Upper lobe of right lung (tissue), 1 donor: ENCODE data around the gene ACAA2. TPM values are rescaled to one million over a fixed set of nuclear protein-coding genes. Genes with fewer than 3 reads are reported as not detected.

Experiments
- ATAC-seq: fragments of 200-7000 bp; cut with Tn5 transposase; one replicate; pipeline ENCODE4 v1.9.1; 2020; ENCODE audit warnings: mild to moderate bottlenecking, moderate library complexity
- DNase-seq: peaks from one replicate; pipeline ENCODE4 v3.0.0-alpha.2; 2020
- H3K27ac ChIP-seq: fragments of 200-600 bp; one replicate; pipeline ENCODE4 v1.8.0; 2022
- H3K27me3 ChIP-seq: fragments of 200-600 bp; one replicate; pipeline ENCODE4 v1.8.0; 2022; ENCODE audit warnings: mild to moderate bottlenecking
- H3K36me3 ChIP-seq: fragments of 200-600 bp; one replicate; pipeline ENCODE4 v1.8.0; 2022
- H3K4me1 ChIP-seq: fragments of 200-600 bp; one replicate; pipeline ENCODE4 v1.8.0; 2022
- H3K4me3 ChIP-seq: fragments of 200-600 bp; one replicate; pipeline ENCODE4 v1.8.0; 2022; ENCODE audit warnings: mild to moderate bottlenecking
- H3K9me3 ChIP-seq: fragments of 200-600 bp; one replicate; pipeline ENCODE4 v1.8.0; 2022
- CTCF ChIP-seq: fragments of 200-600 bp; IDR thresholded peaks from one replicate; pipeline ENCODE4 v1.8.0; 2022; ENCODE audit warnings: antibody characterized with exemption
- intact Hi-C: fragments of 100-400 bp; cut with DNase I; formaldehyde crosslinking; loops from one replicate; pipeline ENCODE4 v1.11.0; 2022
- long read RNA-seq: library from polyadenylated mRNA; unstranded; transcript quantifications from one replicate; pipeline ENCODE4 v2.0.0, GENCODE V29; 2021
- total RNA-seq: library from RNA; stranded (reverse); fragmentation: NEBNext Ultra II Directional; extraction: Animal tissue kit (Norgen Biotek cat#: 25700); gene quantifications from one replicate; pipeline ENCODE4 v1.2.1, GENCODE V29; 2021
- donor health status: DM: no; HTN: yes; CAD: no; lungs with severe emphysema.

Gene ACAA2
- 68.9 TPM for total RNA-seq
- long read RNA-seq, transcript ACAA2-201 (10 exons, 3,350 nt), result major isoform, 61 of 69 reads
- long read RNA-seq, partial matches to known transcripts, result 4 of 69 reads
- long read RNA-seq, other reads (novel, unspliced or antisense), result 3 of 69 reads

GRCh38 chr18:49813319-49814146 lies at the start of gene ACAA2:
Gene ACAA2, minus strand, starts transcription at chr18:49813533. Its CDS starts 49 bp downstream, at chr18:49813484.
- peak within 1 kb of the TSS; percentile 78 for H3K4me3 ChIP-seq
- intact Hi-C loops, result no loop called here
- H3K27me3 ChIP-seq, result no peaks in the 10 kb centered on the region
- peak; percentile 94 for DNase-seq
- H3K4me1 ChIP-seq, result peaks cover 25% of the 10 kb centered on the region
- H3K9me3 ChIP-seq, result no peaks in the 10 kb centered on the region
- H3K36me3 ChIP-seq, result no peaks in the 10 kb centered on the region
- ATAC-seq, result peak; percentile 97
- peak within 1 kb of the TSS; percentile 97 for H3K27ac ChIP-seq
- TF ChIP-seq CTCF, result no peak

- TF ChIP-seq CTCF, result no peak
- intact Hi-C loops, result no loop called here
Observed at GRCh38 chr18:49862656-49863385, 49.5 kb upstream of the ACAA2 start.

GRCh38 chr18:49861659-49862058 lies 48.3 kb upstream of the ACAA2 start:
- no peak overlapping the region for H3K27ac ChIP-seq
- no peaks in the 10 kb centered on the region for H3K36me3 ChIP-seq
- H3K4me3 ChIP-seq, result no peak overlapping the region
- intact Hi-C loops, result no loop called here
- TF ChIP-seq CTCF, result peak; percentile 37
- no peak for ATAC-seq
- H3K4me1 ChIP-seq, result peaks cover 7% of the 10 kb centered on the region
- H3K27me3 ChIP-seq, result no peaks in the 10 kb centered on the region
- DNase-seq, result no peak
- no peaks in the 10 kb centered on the region for H3K9me3 ChIP-seq

More at GRCh38 chr18:49862656-49863385, 49.5 kb upstream of the ACAA2 start:
- Histone ChIP-seq H3K4me1 (peaks cover 7% of the 10 kb centered on the region), H3K36me3 (no peaks in the 10 kb centered on the region), H3K27me3 (no peaks in the 10 kb centered on the region), H3K27ac (no peak overlapping the region), H3K9me3 (no peaks in the 10 kb centered on the region), H3K4me3 (no peak overlapping the region)
- no peak for ATAC-seq
- DNase-seq, result no peak

- TF ChIP-seq CTCF, result no peak
- H3K27ac ChIP-seq, result peak overlapping the region; percentile 67
- no peaks in the 10 kb centered on the region for H3K9me3 ChIP-seq
- H3K36me3 ChIP-seq, result no peaks in the 10 kb centered on the region
- no peak overlapping the region for H3K4me3 ChIP-seq
- ATAC-seq (peak; percentile 18), DNase-seq (no peak)
- no peaks in the 10 kb centered on the region for H3K27me3 ChIP-seq
- intact Hi-C loops, result loop anchor here (5.0 kb wide), 2 partner anchors 297 to 347 kb away; partner anchors contain the start of gene LIPG
- H3K4me1 ChIP-seq, result peaks cover 7% of the 10 kb centered on the region
Observed at GRCh38 chr18:49859725-49860124, 46.4 kb upstream of the ACAA2 start.

- no peaks in the 10 kb centered on the region for H3K36me3 ChIP-seq
- ATAC-seq, result peak; percentile 39
- H3K27ac ChIP-seq, result peak overlapping the region; percentile 67
- TF ChIP-seq CTCF, result no peak
- intact Hi-C loops, result loop anchor here (5.0 kb wide), 2 partner anchors 297 to 347 kb away; partner anchors contain the start of gene LIPG
- no peaks in the 10 kb centered on the region for H3K9me3 ChIP-seq
- DNase-seq, result no peak
- no peaks in the 10 kb centered on the region for H3K27me3 ChIP-seq
- peaks cover 7% of the 10 kb centered on the region for H3K4me1 ChIP-seq
- no peak overlapping the region for H3K4me3 ChIP-seq
Observed at GRCh38 chr18:49859021-49859359, 45.7 kb upstream of the ACAA2 start.
